ENCODE results near the gene BSN. TPM values are rescaled to one million over a fixed set of nuclear protein-coding genes. Genes with fewer than 3 reads are reported as not detected.
"Not testable (repeated sequence)": the region's sequence is repeated elsewhere in the genome, so short reads cannot be mapped to it uniquely, and the experiment has no call there.

Gene BSN
- total RNA-seq, 2 donors from 2014 or later, result 0.17 to 0.21 TPM

DNA sequence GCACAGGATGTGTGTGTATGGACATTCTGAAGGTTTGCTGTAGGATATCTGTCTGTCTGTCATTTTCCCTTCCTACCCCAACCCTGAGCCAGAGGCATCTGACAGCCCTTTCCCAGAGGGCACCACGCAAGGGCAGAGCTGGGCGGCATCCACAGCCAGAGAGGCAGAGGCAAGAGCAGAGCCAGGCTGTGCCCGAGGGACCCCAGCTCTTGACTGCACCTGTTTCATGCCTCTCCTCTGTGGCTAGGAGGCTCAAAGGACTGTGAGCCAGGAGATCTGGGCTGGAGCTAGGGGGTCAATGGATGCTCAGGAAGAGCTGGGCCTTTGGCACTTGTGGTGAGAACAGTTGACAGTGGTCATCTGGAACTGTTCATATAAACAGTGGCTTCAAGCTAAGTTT, 115.1 kb downstream of the BSN start:
- no peaks in the 10 kb centered on the region for H3K27me3 Mint-ChIP-seq (ENCODE audit: low read depth)
- no peaks in the 10 kb centered on the region for H3K36me3 Mint-ChIP-seq (ENCODE audit: insufficient read depth in 2 of 2)
- H3K4me1 Mint-ChIP-seq (ENCODE audit: low read depth), result peaks cover 16% of the 10 kb centered on the region
- H3K4me3 Mint-ChIP-seq, result no peak overlapping the region
- DNase-seq (no peak), ATAC-seq (replicated peaks in 1 of 2) (no peak)
- H3K9me3 Mint-ChIP-seq, result no peaks in the 10 kb centered on the region
- H3K27ac Mint-ChIP-seq, result no peak overlapping the region

DNA sequence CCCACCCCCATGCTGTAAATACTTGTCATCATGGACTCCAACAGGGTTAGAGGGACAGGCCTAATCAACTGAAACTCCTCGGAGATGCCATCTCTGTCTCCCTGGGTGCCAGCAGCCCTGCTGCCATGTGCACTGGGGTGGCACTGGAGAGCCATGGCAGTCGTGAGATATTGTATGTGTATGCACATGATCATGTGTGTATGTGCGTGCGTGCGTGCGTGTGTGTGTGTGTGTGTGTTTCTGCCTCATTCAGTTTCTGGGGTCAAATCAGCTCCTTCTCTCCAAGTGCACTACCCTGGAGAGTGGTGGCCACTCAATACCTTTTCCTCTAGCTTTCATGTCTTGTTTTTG, 116.6 kb downstream of the BSN start:
- H3K27ac Mint-ChIP-seq, result no peak overlapping the region

DNA sequence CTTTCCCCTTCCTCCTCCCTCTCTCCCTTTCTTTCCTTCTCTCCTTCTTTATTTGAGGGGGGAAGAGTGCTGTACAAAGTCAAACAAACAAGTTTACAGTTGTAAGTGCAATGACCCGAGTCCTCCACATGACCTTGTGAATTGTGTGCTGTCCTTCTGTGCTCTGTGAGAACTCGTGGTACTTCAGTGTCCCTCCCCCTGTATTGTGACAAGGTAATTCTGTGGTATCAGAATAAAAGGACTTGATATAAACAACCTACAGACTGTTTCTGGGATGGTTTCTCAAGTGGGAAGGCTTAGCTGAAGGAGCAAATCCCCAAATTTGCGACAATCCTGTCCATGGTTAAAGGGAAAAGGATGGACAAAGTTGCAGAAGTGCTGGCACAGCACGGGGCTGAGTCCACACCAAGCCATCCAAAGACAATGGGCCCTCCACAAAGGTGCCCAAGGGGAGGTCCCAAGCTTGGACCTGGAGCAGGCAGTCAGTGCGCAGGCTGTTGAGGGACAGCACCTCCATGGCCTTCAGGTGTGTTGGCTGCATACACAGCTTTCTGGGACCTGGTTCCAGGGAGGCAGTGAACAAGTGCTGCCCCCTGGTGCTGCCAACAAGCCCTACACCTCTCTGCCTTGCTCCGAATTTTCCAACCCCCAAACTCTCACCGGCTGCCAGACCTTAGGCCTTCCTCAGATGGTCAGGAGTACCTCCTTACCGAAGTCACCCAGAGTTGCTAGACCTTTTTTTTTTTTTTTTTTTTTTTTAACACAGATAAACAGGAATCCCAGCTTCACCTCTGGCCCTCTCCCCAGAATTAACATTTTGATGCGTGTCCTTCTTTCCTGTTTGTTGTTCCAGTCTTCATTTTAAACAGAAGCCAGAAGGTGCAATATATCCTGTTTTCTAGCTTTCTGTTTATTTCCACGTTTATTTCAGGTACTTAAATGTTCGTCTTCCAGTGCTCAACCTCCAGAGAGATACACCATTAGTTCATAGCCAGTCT, 117.3 kb downstream of the BSN start:
- Mint-ChIP-seq H3K4me3 (peak overlapping the region; percentile 37 to 51), H3K4me1 (ENCODE audit: low read depth) (peaks cover 33% of the 10 kb centered on the region), H3K27me3 (ENCODE audit: low read depth) (no peaks in the 10 kb centered on the region), H3K36me3 (ENCODE audit: insufficient read depth in 2 of 2) (no peaks in the 10 kb centered on the region), H3K9me3 (no peaks in the 10 kb centered on the region), H3K27ac (no peak overlapping the region)
- DNase-seq (peak; percentile 77 to 79), ATAC-seq (replicated peaks in 1 of 2) (no peak)

More for the DNA sequence above, 116.6 kb downstream of the BSN start:
- Mint-ChIP-seq H3K4me3 (no peak overlapping the region), H3K27me3 (ENCODE audit: low read depth) (no peaks in the 10 kb centered on the region), H3K4me1 (ENCODE audit: low read depth) (peaks cover 29% of the 10 kb centered on the region), H3K9me3 (no peaks in the 10 kb centered on the region), H3K36me3 (ENCODE audit: insufficient read depth in 2 of 2) (no peaks in the 10 kb centered on the region)
- DNase-seq, result no peak
- no peak for ATAC-seq (replicated peaks in 1 of 2)

DNA sequence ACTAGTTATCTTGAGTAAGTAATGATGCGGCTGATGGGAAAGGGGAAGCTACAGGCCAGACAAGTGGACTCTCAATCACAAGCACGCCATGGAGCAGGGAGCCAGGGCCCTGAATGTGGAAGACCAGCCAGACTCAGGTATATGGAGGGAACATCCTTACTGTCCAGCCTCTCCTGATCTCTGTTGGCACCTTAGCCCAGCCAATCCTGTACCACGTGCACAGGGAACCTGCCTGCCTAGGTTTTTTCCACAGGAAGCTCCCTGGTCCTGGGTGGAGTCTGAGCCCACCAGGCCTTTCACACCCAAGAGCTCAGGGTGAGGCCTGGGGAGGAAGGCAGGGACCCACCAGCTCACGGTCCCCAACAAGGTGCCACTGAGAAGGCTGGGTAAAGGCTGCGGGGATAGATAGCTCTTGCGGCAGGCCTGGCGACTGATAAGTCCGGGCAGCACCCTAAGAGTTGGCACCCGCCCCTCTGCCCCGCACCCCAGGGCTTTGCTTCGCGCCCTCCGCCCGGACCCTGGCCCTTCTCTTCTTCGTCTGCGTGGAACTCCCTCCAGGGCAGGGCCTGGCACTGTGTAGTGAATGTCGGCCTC, 118.9 kb downstream of the BSN start:
- H3K4me3 Mint-ChIP-seq, result peak overlapping the region; percentile 90 to 91
- H3K27me3 Mint-ChIP-seq (ENCODE audit: low read depth), result no peaks in the 10 kb centered on the region
- H3K4me1 Mint-ChIP-seq (ENCODE audit: low read depth), result peaks cover 33% of the 10 kb centered on the region
- ATAC-seq (replicated peaks in 1 of 2) (no peak), DNase-seq (peak in 1 of 2 donors; percentile 8)
- peak overlapping the region; percentile 90 for H3K27ac Mint-ChIP-seq
- no peaks in the 10 kb centered on the region for H3K9me3 Mint-ChIP-seq
- peaks cover 0 to 2% of the 10 kb centered on the region in 2 donors for H3K36me3 Mint-ChIP-seq (ENCODE audit: insufficient read depth in 2 of 2)

DNA sequence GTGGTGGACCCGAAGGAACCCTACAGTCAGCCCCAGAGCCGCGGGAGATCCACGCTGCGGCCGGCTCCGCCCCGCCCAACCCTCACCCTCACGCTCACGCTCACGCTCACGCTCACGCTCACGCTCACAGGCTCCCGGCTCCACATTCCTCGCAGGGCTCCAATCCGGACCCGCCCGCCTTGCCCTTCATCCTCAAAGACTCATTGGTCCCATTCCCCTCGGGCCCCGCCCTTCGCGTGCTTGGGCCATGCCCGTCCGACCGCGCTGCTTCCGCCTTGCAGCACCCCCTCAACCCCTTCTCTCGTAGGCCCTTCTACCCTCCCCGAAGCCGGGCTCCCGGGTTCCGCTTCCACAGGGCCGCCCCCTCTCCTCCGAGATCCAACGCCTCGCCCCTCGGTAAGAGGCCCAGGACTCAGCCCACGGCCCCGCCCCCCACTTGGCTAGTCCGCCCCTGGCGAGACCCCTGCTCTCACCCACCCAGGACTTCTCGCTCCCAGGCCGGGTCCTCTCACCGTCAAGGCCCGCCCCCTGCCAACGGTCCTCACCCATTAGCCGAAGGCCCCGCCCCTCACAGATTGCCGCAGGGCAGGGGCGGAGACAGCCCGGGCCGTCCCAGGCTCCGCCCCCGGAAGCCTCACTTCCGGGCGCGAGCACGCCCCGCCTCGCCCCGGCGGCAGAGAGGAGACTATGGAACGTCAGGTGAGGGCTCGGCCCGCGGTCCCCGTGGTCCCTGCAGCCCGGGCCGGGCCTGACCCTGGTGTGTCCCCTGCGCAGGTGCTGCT, 119.6 kb downstream of the BSN start, which contains the start of gene APEH:
APEH (plus strand) TSS at position 637 of the 782 bp plus-strand sequence; CDS start at position 688, 51 bp downstream.
- Mint-ChIP-seq H3K4me1 (ENCODE audit: low read depth) (peaks cover 33% of the 10 kb centered on the region), H3K36me3 (ENCODE audit: insufficient read depth in 2 of 2) (peaks cover 0 to 3% of the 10 kb centered on the region in 2 donors), H3K27ac (peak within 1 kb of the TSS; percentile 90), H3K9me3 (no peaks in the 10 kb centered on the region), H3K4me3 (peak within 1 kb of the TSS; percentile 90 to 91), H3K27me3 (ENCODE audit: low read depth) (no peaks in the 10 kb centered on the region)
- DNase-seq (peak; percentile 99), ATAC-seq (replicated peaks in 1 of 2) (peak; percentile 88 to 90)

DNA sequence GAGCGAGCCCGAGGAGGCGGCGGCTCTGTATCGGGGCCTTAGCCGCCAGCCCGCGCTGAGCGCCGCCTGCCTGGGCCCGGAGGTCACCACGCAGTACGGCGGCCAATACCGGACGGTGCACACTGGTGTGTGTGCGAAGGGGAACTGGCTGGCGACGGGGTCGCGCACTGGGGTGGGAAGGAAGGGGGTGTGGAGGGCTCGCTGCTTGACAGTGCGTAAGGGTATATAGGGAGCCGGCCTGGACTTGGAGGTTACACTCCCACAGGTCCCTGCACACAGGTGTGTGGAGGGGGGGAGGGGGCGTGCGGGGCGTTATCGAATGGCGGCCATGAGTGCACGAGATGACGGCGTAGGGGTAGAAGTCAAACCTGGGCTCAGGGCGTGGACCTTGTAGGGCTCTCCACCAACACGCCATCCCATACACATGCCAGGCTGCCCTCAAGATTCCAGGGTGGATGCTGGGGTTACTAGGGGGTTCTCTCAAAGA, 120.3 kb downstream of the BSN start:
- Mint-ChIP-seq H3K27ac (no peak overlapping the region), H3K9me3 (no peaks in the 10 kb centered on the region), H3K27me3 (ENCODE audit: low read depth) (no peaks in the 10 kb centered on the region), H3K4me1 (ENCODE audit: low read depth) (peaks cover 33% of the 10 kb centered on the region), H3K36me3 (ENCODE audit: insufficient read depth in 2 of 2) (peaks cover 0 to 3% of the 10 kb centered on the region in 2 donors), H3K4me3 (peak overlapping the region; percentile 90 to 91)
- DNase-seq (no peak), ATAC-seq (replicated peaks in 1 of 2) (peak; percentile 22 to 36)

DNA sequence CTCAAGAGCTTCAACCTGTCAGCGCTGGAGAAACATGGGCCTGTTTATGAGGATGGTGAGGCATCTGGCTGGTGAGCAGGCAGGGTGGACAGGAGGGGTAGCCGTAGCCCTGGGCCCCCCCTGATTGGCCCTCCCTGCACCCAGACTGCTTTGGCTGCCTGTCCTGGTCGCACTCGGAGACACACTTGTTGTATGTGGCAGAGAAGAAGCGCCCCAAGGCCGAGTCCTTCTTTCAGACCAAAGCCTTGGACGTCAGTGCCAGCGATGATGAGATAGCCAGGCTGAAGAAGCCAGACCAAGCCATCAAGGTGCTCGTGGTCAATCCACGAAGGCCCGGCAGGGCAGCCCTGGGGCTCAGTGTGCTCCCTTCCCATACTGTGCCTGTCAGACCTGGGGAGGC, 121.6 kb downstream of the BSN start:
- DNase-seq (no peak), ATAC-seq (replicated peaks in 1 of 2) (no peak)
- peaks cover 0 to 8% of the 10 kb centered on the region in 2 donors for H3K36me3 Mint-ChIP-seq (ENCODE audit: insufficient read depth in 2 of 2)
- H3K27ac Mint-ChIP-seq, result no peak overlapping the region
- no peak overlapping the region for H3K4me3 Mint-ChIP-seq
- H3K9me3 Mint-ChIP-seq, result no peaks in the 10 kb centered on the region
- H3K4me1 Mint-ChIP-seq (ENCODE audit: low read depth), result peaks cover 37% of the 10 kb centered on the region
- H3K27me3 Mint-ChIP-seq (ENCODE audit: low read depth), result no peaks in the 10 kb centered on the region

DNA sequence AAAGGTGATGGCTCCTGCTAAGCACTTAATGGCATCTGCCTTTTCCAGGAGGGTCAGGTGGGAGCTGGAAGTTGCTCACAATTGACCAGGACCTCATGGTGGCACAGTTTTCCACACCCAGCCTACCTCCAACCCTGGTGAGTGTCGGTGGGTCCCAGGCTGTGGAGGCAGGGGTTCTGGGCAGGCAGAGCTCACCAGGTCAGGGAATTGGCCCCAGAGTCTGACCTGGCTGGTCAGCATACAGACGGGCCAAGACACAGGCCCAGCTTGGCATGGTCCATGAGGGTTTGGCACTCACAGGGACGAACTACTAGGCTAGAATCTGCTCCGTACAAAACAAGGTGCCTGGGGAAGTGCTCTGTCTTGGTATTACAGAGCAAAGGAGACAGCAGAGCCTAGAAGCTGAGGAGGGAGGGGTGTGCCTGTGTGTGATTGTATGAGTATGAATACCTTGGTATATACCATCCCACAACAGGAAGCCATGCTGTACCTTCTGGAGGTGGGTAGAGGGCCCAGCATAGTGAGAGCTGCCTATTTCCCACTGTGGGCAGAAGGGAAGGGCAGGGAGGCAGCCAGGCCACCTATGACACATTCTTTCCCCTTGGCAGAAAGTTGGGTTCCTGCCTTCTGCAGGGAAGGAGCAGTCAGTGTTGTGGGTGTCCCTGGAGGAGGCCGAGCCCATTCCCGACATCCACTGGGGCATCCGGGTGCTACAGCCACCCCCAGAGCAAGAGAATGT, 126.4 kb downstream of the BSN start:
- ATAC-seq (replicated peaks in 1 of 2), result no peak
- Mint-ChIP-seq H3K4me3 (no peak overlapping the region), H3K27me3 (ENCODE audit: low read depth) (no peaks in the 10 kb centered on the region), H3K4me1 (ENCODE audit: low read depth) (peaks cover 11% of the 10 kb centered on the region), H3K36me3 (ENCODE audit: insufficient read depth in 2 of 2) (peaks cover 0 to 8% of the 10 kb centered on the region in 2 donors), H3K9me3 (no peaks in the 10 kb centered on the region), H3K27ac (no peak overlapping the region)
- no peak for DNase-seq

DNA sequence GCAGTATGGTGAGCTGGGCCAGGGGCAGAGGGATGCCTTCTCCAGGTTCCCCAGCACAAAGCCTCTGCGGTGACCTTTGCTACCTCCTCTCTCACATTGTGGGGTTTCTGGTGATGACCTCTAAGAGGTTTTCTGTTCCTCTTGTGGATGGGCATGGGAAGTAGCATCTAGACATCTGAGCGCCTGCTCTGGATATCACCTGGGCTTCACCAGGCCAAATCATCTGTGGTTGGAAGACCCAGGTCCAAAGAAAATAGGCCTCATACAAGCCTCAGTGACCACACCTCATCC, 126.9 kb downstream of the BSN start:
- Mint-ChIP-seq H3K27ac (no peak overlapping the region), H3K4me1 (ENCODE audit: low read depth) (peaks cover 6% of the 10 kb centered on the region), H3K27me3 (ENCODE audit: low read depth) (no peaks in the 10 kb centered on the region), H3K36me3 (ENCODE audit: insufficient read depth in 2 of 2) (peaks cover 0 to 8% of the 10 kb centered on the region in 2 donors), H3K4me3 (no peak overlapping the region), H3K9me3 (no peaks in the 10 kb centered on the region)
- DNase-seq (no peak), ATAC-seq (replicated peaks in 1 of 2) (no peak)

DNA sequence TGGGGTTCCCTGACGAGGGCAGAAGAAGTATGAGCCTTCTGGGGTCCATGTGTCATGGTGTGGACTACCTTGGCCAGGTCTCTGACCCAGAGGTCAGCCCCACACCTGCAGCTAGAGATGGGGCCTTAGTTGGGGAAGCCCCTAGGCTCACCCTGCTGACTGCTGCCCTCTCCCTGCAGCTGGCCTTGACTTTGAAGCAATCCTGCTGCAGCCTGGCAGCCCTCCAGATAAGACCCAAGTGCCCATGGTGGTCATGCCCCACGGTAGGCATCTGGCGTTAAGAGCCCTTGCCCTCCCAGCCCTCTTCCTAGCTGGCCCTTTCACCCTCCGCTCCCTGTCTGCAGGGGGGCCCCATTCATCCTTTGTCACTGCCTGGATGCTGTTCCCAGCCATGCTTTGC, 127.3 kb downstream of the BSN start:
- Mint-ChIP-seq H3K4me1 (ENCODE audit: low read depth) (peaks cover 4% of the 10 kb centered on the region), H3K36me3 (ENCODE audit: insufficient read depth in 2 of 2) (peaks cover 0 to 8% of the 10 kb centered on the region in 2 donors), H3K27me3 (ENCODE audit: low read depth) (no peaks in the 10 kb centered on the region), H3K4me3 (no peak overlapping the region), H3K9me3 (no peaks in the 10 kb centered on the region), H3K27ac (no peak overlapping the region)
- DNase-seq (no peak), ATAC-seq (replicated peaks in 1 of 2) (no peak)

DNA sequence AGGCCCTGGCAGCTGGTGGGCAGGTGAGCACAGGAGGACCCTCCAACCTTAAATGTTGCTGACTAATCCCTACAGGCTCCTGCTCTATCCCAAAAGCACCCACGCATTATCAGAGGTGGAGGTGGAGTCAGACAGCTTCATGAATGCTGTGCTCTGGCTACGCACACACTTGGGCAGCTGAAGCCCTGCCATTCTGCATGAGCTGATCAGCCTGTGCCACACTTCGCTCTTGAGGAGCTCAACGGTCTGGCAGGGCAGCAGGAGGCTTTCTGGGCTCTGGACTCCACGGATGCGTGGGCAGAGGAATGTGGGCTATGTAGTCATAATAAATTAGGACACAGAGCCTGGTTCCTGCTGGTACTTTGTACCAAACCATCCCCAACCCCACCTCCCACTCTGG, 128.9 kb downstream of the BSN start:
- peaks cover 4% of the 10 kb centered on the region for H3K4me1 Mint-ChIP-seq (ENCODE audit: low read depth)
- no peak overlapping the region for H3K4me3 Mint-ChIP-seq
- ATAC-seq (replicated peaks in 1 of 2), result no peak
- H3K9me3 Mint-ChIP-seq, result no peaks in the 10 kb centered on the region
- no peak for DNase-seq
- H3K36me3 Mint-ChIP-seq (ENCODE audit: insufficient read depth in 2 of 2), result peaks cover 0 to 7% of the 10 kb centered on the region in 2 donors
- no peaks in the 10 kb centered on the region for H3K27me3 Mint-ChIP-seq (ENCODE audit: low read depth)
- no peak overlapping the region for H3K27ac Mint-ChIP-seq

DNA sequence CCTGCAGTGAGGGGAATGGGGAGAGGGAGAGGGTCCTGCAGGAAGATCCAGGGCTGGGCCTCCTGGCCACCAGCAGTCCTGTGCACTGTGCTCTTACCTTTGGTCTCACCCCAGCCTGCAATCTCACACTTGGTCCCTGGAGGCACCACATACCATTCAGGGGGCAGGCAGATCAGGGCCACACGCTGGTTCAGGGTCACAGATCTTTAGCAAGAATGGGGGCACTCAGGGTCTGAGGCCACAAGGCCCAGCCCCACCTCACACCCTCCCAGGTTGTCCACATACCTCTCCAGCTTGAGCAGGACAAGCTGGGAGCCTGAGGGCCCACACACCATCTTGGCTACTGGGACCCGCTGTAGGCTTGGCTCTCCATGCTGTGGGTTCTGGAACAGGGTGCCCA, 130.2 kb downstream of the BSN start:
- not testable (repeated sequence) for ATAC-seq (replicated peaks in 1 of 2); H3K27me3 Mint-ChIP-seq (ENCODE audit: low read depth); H3K27ac Mint-ChIP-seq; H3K9me3 Mint-ChIP-seq; H3K36me3 Mint-ChIP-seq (ENCODE audit: insufficient read depth in 2 of 2); DNase-seq; H3K4me3 Mint-ChIP-seq
- H3K4me1 Mint-ChIP-seq (ENCODE audit: low read depth), result peaks cover 15% of the 10 kb centered on the region

Data from activated T-cell treated with anti-CD3 and anti-CD28 coated beads, Interleukin-2, amount 50 U/mL, for 72 hours (primary cell).